Measurements from ENCODE around the gene PRDM16.

- TF ChIP-seq SIN3A (IDR thresholded peaks at IDR 0.05; ENCODE audit: borderline replicate concordance, insufficient read depth, low read depth, low read length) = no peak
- TF ChIP-seq CTCF (IDR thresholded peaks at IDR 0.05) = no peak
- no peak for TF ChIP-seq POLR2AphosphoS5 (IDR thresholded peaks at IDR 0.05; ENCODE audit: low read depth, low read length)
Observed at GRCh38 chr1:3196577-3197245, 127.7 kb downstream of the PRDM16 start.
